CD4-positive, alpha-beta T cell (primary cell): ENCODE measurements around the gene NT5DC3. TPM values are rescaled to one million over a fixed set of nuclear protein-coding genes. Genes with fewer than 3 reads are reported as not detected.

Source experiments
- ATAC-seq: fragments of 200-7000 bp; cut with Tn5 transposase; one replicate; pipeline ENCODE4 v1.10.0; 2022; ENCODE audit warnings: mild to moderate bottlenecking; ENCODE audit not compliant: poor library complexity
- CTCF ChIA-PET: fragments of 350-600 bp; sonication (Branson Sonifier 250); formaldehyde crosslinking; loops from one replicate; lab custom pipeline; 2021; ENCODE audit warnings: antibody characterized with exemption, inconsistent platforms; lab: Charles Lee
- POLR2A ChIA-PET: fragments of 350-600 bp; sonication (Branson Sonifier 250); formaldehyde crosslinking; loops from one replicate; lab custom pipeline; 2021; ENCODE audit warnings: antibody characterized with exemption, inconsistent platforms; lab: Charles Lee
- DNase-seq, 14 experiments: peaks; one replicate each; pipeline ENCODE4 v3.0.0-alpha.2; 2013 to 2020; ENCODE audit warnings: mixed read lengths in 2 of 14
- H3K27ac ChIP-seq, 2 donors: one replicate each; pipeline versions ENCODE4 v1.5.1 to v1.7.0; 2013; ENCODE audit warnings: low read length in 2 of 2, low read depth in 1 of 2, mild to moderate bottlenecking in 1 of 2
- H3K27me3 ChIP-seq, 2 experiments: 1 replicate in 1 of 2; 2 replicates in 1 of 2; pipeline versions ENCODE4 v1.6.1 to v1.7.0; 2013; ENCODE audit warnings: low read length in 2 of 2, control low read depth in 1 of 2, mild to moderate bottlenecking in 1 of 2, moderate library complexity in 1 of 2; ENCODE audit not compliant: insufficient read depth in 2 of 2, control insufficient read depth in 1 of 2
- H3K36me3 ChIP-seq: one replicate; pipeline ENCODE4 v1.6.1; 2013; ENCODE audit warnings: low read length, control low read depth; ENCODE audit not compliant: insufficient read depth
- H3K4me1 ChIP-seq: one replicate; pipeline ENCODE4 v1.6.1; 2013; ENCODE audit warnings: low read length, control low read depth; ENCODE audit not compliant: insufficient read depth
- H3K4me3 ChIP-seq: one replicate; pipeline ENCODE4 v1.5.1; 2013; ENCODE audit warnings: mild to moderate bottlenecking, low read length, moderate library complexity
- H3K9me3 ChIP-seq, 2 experiments: 1 replicate in 1 of 2; 2 replicates in 1 of 2; pipeline versions ENCODE4 v1.6.1 to v1.7.0; 2013; ENCODE audit warnings: low read length in 2 of 2, mild to moderate bottlenecking in 2 of 2, control low read depth in 1 of 2, moderate library complexity in 1 of 2; ENCODE audit not compliant: control insufficient read depth in 1 of 2, insufficient read depth in 1 of 2
- H3K27ac Mint-ChIP-seq: one replicate; pipeline ENCODE4 v1.8.0; 2020; ENCODE audit warnings: mixed read lengths
- H3K27me3 Mint-ChIP-seq: one replicate; pipeline ENCODE4 v1.8.0; 2021; ENCODE audit warnings: mixed read lengths
- H3K36me3 Mint-ChIP-seq: one replicate; pipeline ENCODE4 v1.8.0; 2021; ENCODE audit warnings: low read depth, mixed read lengths
- H3K4me1 Mint-ChIP-seq: one replicate; pipeline ENCODE4 v1.8.0; 2021; ENCODE audit warnings: low read depth, mixed read lengths
- H3K4me3 Mint-ChIP-seq: one replicate; pipeline ENCODE4 v1.8.0; 2020; ENCODE audit warnings: mild to moderate bottlenecking, mixed read lengths
- H3K9me3 Mint-ChIP-seq: one replicate; pipeline ENCODE4 v1.8.0; 2020; ENCODE audit warnings: mixed read lengths
- intact Hi-C, 2 experiments: fragments of 100-400 bp; cut with DNase I in 1 of 2; cut with micrococcal nuclease in 1 of 2; formaldehyde crosslinking; loops; one replicate each; pipeline versions ENCODE4 v1.15.1 to v1.9.0; 2023 to 2025; cut with DNase I, micrococcal nuclease
- total RNA-seq, 174 experiments: library from RNA in 2 of 174; stranded (reverse) in 2 of 174; gene quantifications; one replicate each; pipeline ENCODE4 v1.2.3 and lab custom pipeline; 2021 to 2026
- TF ChIP-seq, protein P1 (sequence below): fragments of 200-600 bp; IDR thresholded peaks from one replicate; pipeline ENCODE4 v1.8.0; 2022; ENCODE audit warnings: antibody characterized with exemption, mild to moderate bottlenecking

NT5DC3 gene
- total RNA-seq, 2 experiments from 2014 or later, result 3.5 to 4.0 TPM

DNA sequence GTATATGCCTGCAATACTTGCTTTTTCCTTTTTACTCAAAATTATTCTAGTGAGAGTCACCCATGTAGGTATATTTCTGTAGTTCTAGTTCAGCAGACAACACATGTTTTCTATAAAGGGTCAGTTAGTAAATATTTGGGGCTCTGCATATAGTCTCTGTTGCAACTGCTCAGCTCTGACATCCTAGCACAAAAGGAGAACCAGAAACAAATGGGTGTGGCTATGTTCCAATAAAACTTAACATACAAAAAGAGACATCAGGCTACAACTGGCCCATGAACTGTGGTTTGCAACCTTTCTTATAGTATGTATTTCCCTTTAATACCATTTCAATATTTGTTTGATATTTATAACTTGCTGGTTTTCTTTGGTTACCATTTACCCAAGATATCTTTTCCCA is 11.9 kb downstream of the NT5DC3 start:
- Mint-ChIP-seq H3K4me1 (peaks cover 3% of the 10 kb centered on the region), H3K4me3 (no peak overlapping the region), H3K27ac (no peak overlapping the region), H3K27me3 (no peaks in the 10 kb centered on the region), H3K9me3 (no peaks in the 10 kb centered on the region), H3K36me3 (no peaks in the 10 kb centered on the region)
- Histone ChIP-seq H3K4me3 (no peak overlapping the region), H3K4me1 (no peaks in the 10 kb centered on the region), H3K36me3 (no peaks in the 10 kb centered on the region), H3K27me3 (no peaks in the 10 kb centered on the region), H3K9me3 (no peaks in the 10 kb centered on the region), H3K27ac (no peak overlapping the region)
- DNase-seq (no peak), ATAC-seq (no peak)
- POLR2A ChIA-PET, result no interaction called here
- intact Hi-C loops, result no loop called here
- TF ChIP-seq, protein P1, sequence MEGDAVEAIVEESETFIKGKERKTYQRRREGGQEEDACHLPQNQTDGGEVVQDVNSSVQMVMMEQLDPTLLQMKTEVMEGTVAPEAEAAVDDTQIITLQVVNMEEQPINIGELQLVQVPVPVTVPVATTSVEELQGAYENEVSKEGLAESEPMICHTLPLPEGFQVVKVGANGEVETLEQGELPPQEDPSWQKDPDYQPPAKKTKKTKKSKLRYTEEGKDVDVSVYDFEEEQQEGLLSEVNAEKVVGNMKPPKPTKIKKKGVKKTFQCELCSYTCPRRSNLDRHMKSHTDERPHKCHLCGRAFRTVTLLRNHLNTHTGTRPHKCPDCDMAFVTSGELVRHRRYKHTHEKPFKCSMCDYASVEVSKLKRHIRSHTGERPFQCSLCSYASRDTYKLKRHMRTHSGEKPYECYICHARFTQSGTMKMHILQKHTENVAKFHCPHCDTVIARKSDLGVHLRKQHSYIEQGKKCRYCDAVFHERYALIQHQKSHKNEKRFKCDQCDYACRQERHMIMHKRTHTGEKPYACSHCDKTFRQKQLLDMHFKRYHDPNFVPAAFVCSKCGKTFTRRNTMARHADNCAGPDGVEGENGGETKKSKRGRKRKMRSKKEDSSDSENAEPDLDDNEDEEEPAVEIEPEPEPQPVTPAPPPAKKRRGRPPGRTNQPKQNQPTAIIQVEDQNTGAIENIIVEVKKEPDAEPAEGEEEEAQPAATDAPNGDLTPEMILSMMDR, result no peak
- CTCF ChIA-PET, result no interaction called here

GRCh38 chr12:103827911-103828391 is 13.1 kb downstream of the NT5DC3 start:
- no peaks in the 10 kb centered on the region for H3K9me3 ChIP-seq
- Mint-ChIP-seq H3K9me3 (no peaks in the 10 kb centered on the region), H3K27ac (no peak overlapping the region), H3K4me3 (no peak overlapping the region), H3K27me3 (no peaks in the 10 kb centered on the region), H3K4me1 (peaks cover 3% of the 10 kb centered on the region), H3K36me3 (no peaks in the 10 kb centered on the region)
- H3K36me3 ChIP-seq, result no peaks in the 10 kb centered on the region
- intact Hi-C loops, result no loop called here
- H3K4me3 ChIP-seq, result no peak overlapping the region
- no peaks in the 10 kb centered on the region for H3K27me3 ChIP-seq
- no peak for ATAC-seq
- POLR2A ChIA-PET, result no interaction called here
- CTCF ChIA-PET, result interaction anchor here (0.5 kb wide), 1 partner anchor 1739 kb away, joined by 3 read pairs; no protein-coding TSS in a partner anchor
- no peak for DNase-seq
- no peak overlapping the region for H3K27ac ChIP-seq
- TF ChIP-seq, protein P1, result no peak
- no peaks in the 10 kb centered on the region for H3K4me1 ChIP-seq

GRCh38 chr12:103824845-103825244 is 16.2 kb downstream of the NT5DC3 start:
- DNase-seq (no peak), ATAC-seq (no peak)
- POLR2A ChIA-PET, result interaction anchor here (0.6 kb wide), 1 partner anchor 249 kb away, joined by 3 read pairs; no protein-coding TSS in a partner anchor
- intact Hi-C loops, result no loop called here
- H3K4me1 ChIP-seq, result no peaks in the 10 kb centered on the region
- H3K27ac ChIP-seq, result no peak overlapping the region
- TF ChIP-seq, protein P1, result no peak
- no peaks in the 10 kb centered on the region for H3K27me3 Mint-ChIP-seq
- no peaks in the 10 kb centered on the region for H3K27me3 ChIP-seq
- no peaks in the 10 kb centered on the region for H3K36me3 ChIP-seq
- CTCF ChIA-PET, result no interaction called here
- peaks cover 0 to 6% of the 10 kb centered on the region in 2 experiments for H3K9me3 ChIP-seq
- H3K4me3 ChIP-seq, result no peak overlapping the region
- no peak overlapping the region for H3K27ac Mint-ChIP-seq
- H3K36me3 Mint-ChIP-seq, result no peaks in the 10 kb centered on the region
- peaks cover 5% of the 10 kb centered on the region for H3K9me3 Mint-ChIP-seq
- H3K4me3 Mint-ChIP-seq, result no peak overlapping the region
- H3K4me1 Mint-ChIP-seq, result no peaks in the 10 kb centered on the region
